ENCODE measurements around the gene GPR62. TPM values are rescaled to one million over a fixed set of nuclear protein-coding genes. Genes with fewer than 3 reads are reported as not detected.

Gene GPR62
- total RNA-seq, 1 experiment from 2014 or later, result not detected

DNA sequence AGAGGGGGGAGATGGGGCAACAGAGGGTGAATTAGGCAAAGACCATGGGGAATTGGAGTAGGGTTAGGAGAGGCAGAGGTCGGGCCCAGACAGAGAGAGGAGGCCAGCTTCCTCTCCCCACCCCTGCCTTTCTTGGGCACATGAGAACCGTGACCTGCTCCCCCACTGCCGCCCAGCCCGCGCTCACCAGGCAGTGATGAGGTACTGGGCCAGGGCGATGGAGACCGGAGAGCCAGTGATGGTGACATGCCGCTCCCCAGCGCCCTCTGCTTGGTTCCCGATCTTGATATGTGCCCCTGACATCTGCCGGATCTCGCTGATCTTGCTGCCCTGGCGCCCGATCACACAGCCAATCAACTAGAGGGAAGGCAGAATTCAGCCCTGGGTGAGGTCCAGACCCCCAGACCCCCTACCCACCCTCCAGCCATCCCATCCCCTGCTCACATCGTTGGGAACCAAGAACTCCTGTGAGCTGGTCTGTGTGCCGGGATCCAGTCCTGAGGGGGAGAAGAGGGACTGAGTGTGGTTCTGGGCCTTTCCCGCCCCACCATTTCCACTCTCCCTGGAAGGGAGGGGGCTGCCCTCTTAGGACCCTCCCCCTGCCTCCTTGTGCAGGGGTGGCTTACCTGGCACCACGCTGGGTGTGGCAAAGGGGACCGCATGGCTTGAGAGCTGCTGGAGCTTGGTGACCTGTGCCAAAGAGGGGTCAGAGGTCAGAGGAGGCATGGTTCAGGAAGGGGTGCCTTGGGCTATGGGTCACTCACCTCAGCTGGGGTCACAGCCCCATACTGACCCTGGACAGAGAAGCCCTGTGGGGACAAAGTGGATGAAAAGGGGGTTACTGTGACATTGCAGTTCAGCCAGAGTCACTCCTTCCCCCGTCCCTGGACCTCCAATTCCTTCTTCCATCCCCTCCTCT lies 3.7 kb downstream of the GPR62 start:
- DNase-seq (ENCODE audit: low read depth, low spot score), result no peak
- no peaks in the 10 kb centered on the region for H3K4me1 ChIP-seq (ENCODE audit: control insufficient read depth, insufficient read depth, low read length)
- in situ Hi-C loops (cut with HindIII; ENCODE audit: low pct_unique_long_range_greater_than_20kb, low sequenced_read_pairs) (no loop called here), intact Hi-C loops (cut with micrococcal nuclease; ENCODE audit: unreplicated experiment) (no loop called here)
- TF ChIP-seq TCF7L2 (IDR thresholded peaks at IDR 0.05; ENCODE audit: low read depth, low read length), result no peak
- TF ChIP-seq, protein P1, sequence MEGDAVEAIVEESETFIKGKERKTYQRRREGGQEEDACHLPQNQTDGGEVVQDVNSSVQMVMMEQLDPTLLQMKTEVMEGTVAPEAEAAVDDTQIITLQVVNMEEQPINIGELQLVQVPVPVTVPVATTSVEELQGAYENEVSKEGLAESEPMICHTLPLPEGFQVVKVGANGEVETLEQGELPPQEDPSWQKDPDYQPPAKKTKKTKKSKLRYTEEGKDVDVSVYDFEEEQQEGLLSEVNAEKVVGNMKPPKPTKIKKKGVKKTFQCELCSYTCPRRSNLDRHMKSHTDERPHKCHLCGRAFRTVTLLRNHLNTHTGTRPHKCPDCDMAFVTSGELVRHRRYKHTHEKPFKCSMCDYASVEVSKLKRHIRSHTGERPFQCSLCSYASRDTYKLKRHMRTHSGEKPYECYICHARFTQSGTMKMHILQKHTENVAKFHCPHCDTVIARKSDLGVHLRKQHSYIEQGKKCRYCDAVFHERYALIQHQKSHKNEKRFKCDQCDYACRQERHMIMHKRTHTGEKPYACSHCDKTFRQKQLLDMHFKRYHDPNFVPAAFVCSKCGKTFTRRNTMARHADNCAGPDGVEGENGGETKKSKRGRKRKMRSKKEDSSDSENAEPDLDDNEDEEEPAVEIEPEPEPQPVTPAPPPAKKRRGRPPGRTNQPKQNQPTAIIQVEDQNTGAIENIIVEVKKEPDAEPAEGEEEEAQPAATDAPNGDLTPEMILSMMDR (IDR thresholded peaks at IDR 0.05), result no peak
- TF ChIP-seq, protein P2, sequence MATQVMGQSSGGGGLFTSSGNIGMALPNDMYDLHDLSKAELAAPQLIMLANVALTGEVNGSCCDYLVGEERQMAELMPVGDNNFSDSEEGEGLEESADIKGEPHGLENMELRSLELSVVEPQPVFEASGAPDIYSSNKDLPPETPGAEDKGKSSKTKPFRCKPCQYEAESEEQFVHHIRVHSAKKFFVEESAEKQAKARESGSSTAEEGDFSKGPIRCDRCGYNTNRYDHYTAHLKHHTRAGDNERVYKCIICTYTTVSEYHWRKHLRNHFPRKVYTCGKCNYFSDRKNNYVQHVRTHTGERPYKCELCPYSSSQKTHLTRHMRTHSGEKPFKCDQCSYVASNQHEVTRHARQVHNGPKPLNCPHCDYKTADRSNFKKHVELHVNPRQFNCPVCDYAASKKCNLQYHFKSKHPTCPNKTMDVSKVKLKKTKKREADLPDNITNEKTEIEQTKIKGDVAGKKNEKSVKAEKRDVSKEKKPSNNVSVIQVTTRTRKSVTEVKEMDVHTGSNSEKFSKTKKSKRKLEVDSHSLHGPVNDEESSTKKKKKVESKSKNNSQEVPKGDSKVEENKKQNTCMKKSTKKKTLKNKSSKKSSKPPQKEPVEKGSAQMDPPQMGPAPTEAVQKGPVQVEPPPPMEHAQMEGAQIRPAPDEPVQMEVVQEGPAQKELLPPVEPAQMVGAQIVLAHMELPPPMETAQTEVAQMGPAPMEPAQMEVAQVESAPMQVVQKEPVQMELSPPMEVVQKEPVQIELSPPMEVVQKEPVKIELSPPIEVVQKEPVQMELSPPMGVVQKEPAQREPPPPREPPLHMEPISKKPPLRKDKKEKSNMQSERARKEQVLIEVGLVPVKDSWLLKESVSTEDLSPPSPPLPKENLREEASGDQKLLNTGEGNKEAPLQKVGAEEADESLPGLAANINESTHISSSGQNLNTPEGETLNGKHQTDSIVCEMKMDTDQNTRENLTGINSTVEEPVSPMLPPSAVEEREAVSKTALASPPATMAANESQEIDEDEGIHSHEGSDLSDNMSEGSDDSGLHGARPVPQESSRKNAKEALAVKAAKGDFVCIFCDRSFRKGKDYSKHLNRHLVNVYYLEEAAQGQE (IDR thresholded peaks at IDR 0.05; ENCODE audit: insufficient read depth in 1 of 2, low read depth in 2 of 2, low read length in 1 of 2), result no peak
- no peak for TF ChIP-seq POLR2AphosphoS5 (IDR thresholded peaks at IDR 0.05; ENCODE audit: low read depth, low read length)
- no peak for TF ChIP-seq SIN3A (IDR thresholded peaks at IDR 0.05; ENCODE audit: borderline replicate concordance, insufficient read depth, low read depth, low read length)
- no peaks in the 10 kb centered on the region for H3K36me3 ChIP-seq (ENCODE audit: control insufficient read depth, insufficient read depth, low read length)
- no peak overlapping the region for H3K27ac ChIP-seq (ENCODE audit: low read length)
- H3K9me3 ChIP-seq (ENCODE audit: control insufficient read depth, insufficient read depth, low read depth, low read length), result no peaks in the 10 kb centered on the region
- ChIA-PET CTCF (interaction anchor here (0.5 kb wide), 1 partner anchor 25 kb away, joined by 3 read pairs; no protein-coding TSS in a partner anchor), POLR2A (no interaction called here)
- BruUV-seq (replicated peaks), result no TSS peak
- no peak for ATAC-seq
- no peaks in the 10 kb centered on the region for H3K27me3 ChIP-seq (ENCODE audit: control insufficient read depth, insufficient read depth, low read length)
- no peak overlapping the region for H3K4me3 ChIP-seq (ENCODE audit: low read depth in 2 of 2, low read length in 2 of 2)

DNA sequence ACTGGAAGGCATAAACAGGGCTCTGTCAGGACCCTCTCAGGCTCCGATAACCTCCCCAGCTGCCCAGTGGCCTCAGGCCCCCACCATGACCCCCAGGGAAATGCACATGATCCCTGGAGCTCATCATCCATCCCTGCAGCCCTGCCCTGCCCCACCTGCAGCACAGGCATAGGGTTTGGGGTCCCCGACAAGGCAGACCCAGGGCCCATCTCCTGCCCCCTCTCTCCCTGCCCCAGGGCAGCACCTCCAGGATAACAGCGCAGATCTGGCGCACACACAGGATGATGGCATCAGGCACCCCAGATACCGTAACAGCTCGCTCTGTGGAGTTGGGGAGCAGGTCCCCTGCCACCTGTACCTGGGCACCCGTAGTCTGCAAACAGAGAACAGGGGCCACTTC lies 4.5 kb downstream of the GPR62 start:
- ATAC-seq (no peak), DNase-seq (ENCODE audit: low read depth, low spot score) (no peak)
- intact Hi-C loops (cut with micrococcal nuclease; ENCODE audit: unreplicated experiment), result no loop called here
- Histone ChIP-seq H3K27me3 (ENCODE audit: control insufficient read depth, insufficient read depth, low read length) (no peaks in the 10 kb centered on the region), H3K4me1 (ENCODE audit: control insufficient read depth, insufficient read depth, low read length) (no peaks in the 10 kb centered on the region), H3K36me3 (ENCODE audit: control insufficient read depth, insufficient read depth, low read length) (no peaks in the 10 kb centered on the region), H3K9me3 (ENCODE audit: control insufficient read depth, insufficient read depth, low read depth, low read length) (no peaks in the 10 kb centered on the region), H3K27ac (ENCODE audit: low read length) (no peak overlapping the region), H3K4me3 (ENCODE audit: low read depth in 2 of 2, low read length in 2 of 2) (no peak overlapping the region)
- CTCF ChIA-PET, result no interaction called here
- TF ChIP-seq, protein P1 (IDR thresholded peaks at IDR 0.05), result no peak
- TF ChIP-seq POLR2AphosphoS5 (IDR thresholded peaks at IDR 0.05; ENCODE audit: low read depth, low read length), result no peak
- TF ChIP-seq, protein P2 (IDR thresholded peaks at IDR 0.05; ENCODE audit: insufficient read depth in 1 of 2, low read depth in 2 of 2, low read length in 1 of 2), result no peak
- no peak for TF ChIP-seq TCF7L2 (IDR thresholded peaks at IDR 0.05; ENCODE audit: low read depth, low read length)
- POLR2A ChIA-PET, result no interaction called here
- BruUV-seq (replicated peaks), result no TSS peak
- in situ Hi-C loops (cut with HindIII; ENCODE audit: low pct_unique_long_range_greater_than_20kb, low sequenced_read_pairs), result no loop called here

Measured in Panc1 (cell line).